ENCODE measurements around the gene FHOD1.
A peak's percentile ranks its signal among the peaks of the same experiment; 100 is the strongest.

The FHOD1 gene

GRCh38 chr16:67281536-67282446, 34.5 kb upstream of the FHOD1 start:
- peaks cover 48% of the 10 kb centered on the region for H3K27me3 ChIP-seq (ENCODE audit: insufficient read depth, low read length)
- no peak overlapping the region for H2AFZ ChIP-seq (ENCODE audit: low read depth, low read length)
- no peaks in the 10 kb centered on the region for H3K4me1 ChIP-seq (ENCODE audit: insufficient read depth, low read length)
- no peaks in the 10 kb centered on the region for H3K9me3 ChIP-seq (ENCODE audit: low read length)
- no peak overlapping the region for H3K4me3 ChIP-seq (ENCODE audit: low read length)
- no peaks in the 10 kb centered on the region for H3K36me3 ChIP-seq (ENCODE audit: insufficient read depth, low read length)

GRCh38 chr16:67280090-67281015, 33.1 kb upstream of the FHOD1 start:
- H3K27me3 ChIP-seq (ENCODE audit: insufficient read depth, low read length) = peaks cover 44% of the 10 kb centered on the region
- no peaks in the 10 kb centered on the region for H3K36me3 ChIP-seq (ENCODE audit: insufficient read depth, low read length)
- no peak overlapping the region for H3K4me3 ChIP-seq (ENCODE audit: low read length)
- no peaks in the 10 kb centered on the region for H3K9me3 ChIP-seq (ENCODE audit: low read length)
- H2AFZ ChIP-seq (ENCODE audit: low read depth, low read length) = no peak overlapping the region
- no peaks in the 10 kb centered on the region for H3K4me1 ChIP-seq (ENCODE audit: insufficient read depth, low read length)

GRCh38 chr16:67279296-67280089, 32.2 kb upstream of the FHOD1 start, which contains the start of gene PLEKHG4:
Gene PLEKHG4 (plus strand): TSS chr16:67279532. CDS start chr16:67280045, 513 bp downstream.
- H2AFZ ChIP-seq (ENCODE audit: low read depth, low read length) = peak within 1 kb of the TSS; percentile 30
- H3K36me3 ChIP-seq (ENCODE audit: insufficient read depth, low read length) = no peaks in the 10 kb centered on the region
- no peak within 1 kb of the TSS for H3K4me3 ChIP-seq (ENCODE audit: low read length)
- no peaks in the 10 kb centered on the region for H3K4me1 ChIP-seq (ENCODE audit: insufficient read depth, low read length)
- peaks cover 43% of the 10 kb centered on the region for H3K27me3 ChIP-seq (ENCODE audit: insufficient read depth, low read length)
- no peaks in the 10 kb centered on the region for H3K9me3 ChIP-seq (ENCODE audit: low read length)

DNA sequence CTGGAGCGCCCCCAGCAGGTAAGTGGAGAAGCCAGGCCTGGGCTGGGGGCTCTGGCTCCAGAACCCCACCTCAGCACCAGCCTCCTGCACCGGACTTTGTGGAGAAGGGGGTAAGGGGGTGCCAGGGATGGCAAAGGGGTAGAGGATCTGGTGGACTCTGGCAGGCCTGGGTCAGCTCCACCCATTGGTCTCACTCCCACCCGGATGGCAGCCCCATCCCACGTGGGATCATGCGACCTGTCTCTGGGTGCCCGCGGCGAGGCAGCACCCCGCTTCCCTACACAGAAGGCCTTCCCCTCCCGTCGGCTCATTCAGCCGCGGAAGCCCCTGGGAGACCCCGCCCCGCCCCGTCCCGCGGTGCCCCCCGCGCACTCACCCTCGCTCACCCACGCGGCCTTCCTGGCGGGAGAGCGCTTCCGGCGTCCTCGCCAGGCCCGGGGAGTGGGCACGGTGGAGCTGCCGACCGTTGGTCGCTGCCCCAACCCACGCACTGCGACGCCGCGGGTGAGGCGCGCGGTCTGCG, 31.6 kb upstream of the FHOD1 start:
- no peaks in the 10 kb centered on the region for H3K36me3 ChIP-seq (ENCODE audit: insufficient read depth, low read length)
- H2AFZ ChIP-seq (ENCODE audit: low read depth, low read length) = peak overlapping the region; percentile 30
- no peaks in the 10 kb centered on the region for H3K9me3 ChIP-seq (ENCODE audit: low read length)
- H3K27me3 ChIP-seq (ENCODE audit: insufficient read depth, low read length) = peaks cover 37% of the 10 kb centered on the region
- no peak overlapping the region for H3K4me3 ChIP-seq (ENCODE audit: low read length)
- H3K4me1 ChIP-seq (ENCODE audit: insufficient read depth, low read length) = no peaks in the 10 kb centered on the region

GRCh38 chr16:67277999-67278772, 30.9 kb upstream of the FHOD1 start:
- Histone ChIP-seq H3K36me3 (ENCODE audit: insufficient read depth, low read length) (no peaks in the 10 kb centered on the region), H3K27me3 (ENCODE audit: insufficient read depth, low read length) (peaks cover 35% of the 10 kb centered on the region), H3K4me1 (ENCODE audit: insufficient read depth, low read length) (no peaks in the 10 kb centered on the region), H3K4me3 (ENCODE audit: low read length) (no peak overlapping the region), H2AFZ (ENCODE audit: low read depth, low read length) (no peak overlapping the region), H3K9me3 (ENCODE audit: low read length) (no peaks in the 10 kb centered on the region)

GRCh38 chr16:67277294-67277998, 30.2 kb upstream of the FHOD1 start:
- Histone ChIP-seq H3K4me1 (ENCODE audit: insufficient read depth, low read length) (no peaks in the 10 kb centered on the region), H3K36me3 (ENCODE audit: insufficient read depth, low read length) (no peaks in the 10 kb centered on the region), H3K27me3 (ENCODE audit: insufficient read depth, low read length) (peaks cover 35% of the 10 kb centered on the region), H3K9me3 (ENCODE audit: low read length) (no peaks in the 10 kb centered on the region), H2AFZ (ENCODE audit: low read depth, low read length) (no peak overlapping the region), H3K4me3 (ENCODE audit: low read length) (no peak overlapping the region)

DNA sequence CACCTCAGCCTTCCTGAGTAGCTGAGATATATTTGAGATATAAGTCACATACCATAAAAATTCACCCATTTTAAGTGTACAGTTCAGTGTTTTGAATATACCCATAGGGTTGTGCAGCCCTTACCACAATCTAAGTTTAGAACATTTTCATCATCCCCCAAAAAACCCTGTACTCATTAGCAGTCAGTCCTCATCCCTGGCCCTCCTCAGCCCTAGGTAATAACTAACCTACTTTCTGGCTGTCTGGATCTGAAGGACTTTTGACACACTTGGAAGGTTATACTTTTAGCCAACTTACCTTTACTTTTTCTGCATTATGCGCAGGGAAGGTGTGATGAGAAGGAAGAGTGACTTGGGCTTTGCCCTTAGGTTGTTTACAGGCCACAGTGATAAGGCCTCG, 28.0 kb upstream of the FHOD1 start:
- Histone ChIP-seq H3K9me3 (ENCODE audit: low read length) (no peaks in the 10 kb centered on the region), H3K4me3 (ENCODE audit: low read length) (no peak overlapping the region)

GRCh38 chr16:67271446-67271845, 24.2 kb upstream of the FHOD1 start:
- no peaks in the 10 kb centered on the region for H3K36me3 ChIP-seq (ENCODE audit: insufficient read depth, low read length)
- H3K4me1 ChIP-seq (ENCODE audit: insufficient read depth, low read length) = no peaks in the 10 kb centered on the region
- no peak overlapping the region for H2AFZ ChIP-seq (ENCODE audit: low read depth, low read length)
- no peak overlapping the region for H3K4me3 ChIP-seq (ENCODE audit: low read length)
- no peaks in the 10 kb centered on the region for H3K9me3 ChIP-seq (ENCODE audit: low read length)
- H3K27me3 ChIP-seq (ENCODE audit: insufficient read depth, low read length) = no peaks in the 10 kb centered on the region

More for the DNA sequence above, 28.0 kb upstream of the FHOD1 start:
- Histone ChIP-seq H3K36me3 (ENCODE audit: insufficient read depth, low read length) (no peaks in the 10 kb centered on the region), H2AFZ (ENCODE audit: low read depth, low read length) (no peak overlapping the region), H3K4me1 (ENCODE audit: insufficient read depth, low read length) (no peaks in the 10 kb centered on the region), H3K27me3 (ENCODE audit: insufficient read depth, low read length) (peaks cover 31% of the 10 kb centered on the region)

DNA sequence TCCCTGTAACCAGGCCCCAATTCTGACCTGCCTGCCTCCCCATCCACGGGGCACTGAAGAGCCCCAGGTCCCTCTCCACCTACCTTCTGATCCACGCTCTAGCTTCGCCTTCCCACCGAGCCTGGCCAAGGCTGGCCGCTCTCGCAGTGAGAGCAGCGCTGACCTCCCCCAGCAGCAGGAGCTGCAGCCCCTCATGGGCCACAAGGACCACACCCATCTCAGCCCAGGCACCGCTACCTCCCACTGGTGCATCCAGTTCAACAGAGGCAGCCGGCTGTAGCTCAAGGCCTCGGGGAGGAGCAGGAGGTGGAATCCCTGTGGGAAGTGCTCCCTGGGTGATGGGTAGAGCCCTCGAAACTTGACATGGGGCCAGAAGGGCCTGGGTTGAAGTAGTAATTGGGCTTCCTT, 23.7 kb upstream of the FHOD1 start:
- Histone ChIP-seq H3K27me3 (ENCODE audit: insufficient read depth, low read length) (no peaks in the 10 kb centered on the region), H3K4me3 (ENCODE audit: low read length) (no peak overlapping the region), H3K36me3 (ENCODE audit: insufficient read depth, low read length) (no peaks in the 10 kb centered on the region), H3K9me3 (ENCODE audit: low read length) (no peaks in the 10 kb centered on the region), H3K4me1 (ENCODE audit: insufficient read depth, low read length) (no peaks in the 10 kb centered on the region), H2AFZ (ENCODE audit: low read depth, low read length) (no peak overlapping the region)

GRCh38 chr16:67269766-67270165, 22.5 kb upstream of the FHOD1 start:
- Histone ChIP-seq H3K36me3 (ENCODE audit: insufficient read depth, low read length) (no peaks in the 10 kb centered on the region), H3K9me3 (ENCODE audit: low read length) (no peaks in the 10 kb centered on the region), H3K4me1 (ENCODE audit: insufficient read depth, low read length) (no peaks in the 10 kb centered on the region), H3K4me3 (ENCODE audit: low read length) (no peak overlapping the region), H2AFZ (ENCODE audit: low read depth, low read length) (no peak overlapping the region), H3K27me3 (ENCODE audit: insufficient read depth, low read length) (no peaks in the 10 kb centered on the region)

GRCh38 chr16:67268136-67268579, 20.9 kb upstream of the FHOD1 start:
- H2AFZ ChIP-seq (ENCODE audit: low read depth, low read length) = no peak overlapping the region
- H3K27me3 ChIP-seq (ENCODE audit: insufficient read depth, low read length) = no peaks in the 10 kb centered on the region
- no peaks in the 10 kb centered on the region for H3K36me3 ChIP-seq (ENCODE audit: insufficient read depth, low read length)
- no peak overlapping the region for H3K4me3 ChIP-seq (ENCODE audit: low read length)
- H3K9me3 ChIP-seq (ENCODE audit: low read length) = no peaks in the 10 kb centered on the region
- no peaks in the 10 kb centered on the region for H3K4me1 ChIP-seq (ENCODE audit: insufficient read depth, low read length)

Data from neuron (in vitro differentiated cells).